ENCODE data around the gene HAO2.

- TF ChIP-seq CTCF (conservative IDR thresholded peaks at IDR 0.05; ENCODE audit: low read length) (no peak), EZH2phosphoT487 (IDR thresholded peaks at IDR 0.05; ENCODE audit: borderline replicate concordance, low read depth, low read length) (no peak)
These were observed 17.1 kb downstream of the HAO2 start for GRCh38 chr1:119385650-119386049.
